Transverse colon (tissue), 4 donors: Measurements from ENCODE around the gene PLPPR4. TPM values are rescaled to one million over a fixed set of nuclear protein-coding genes. Genes with fewer than 3 reads are reported as not detected.

Source experiments
- DNase-seq: peaks from one replicate; pipeline ENCODE4 v3.0.0-alpha.2; 2019
- H3K27ac ChIP-seq, 4 donors: fragments of 200-600 bp; sonication (generic); 2 replicates each; pipeline ENCODE4 v1.5.1; 2016 to 2018; ENCODE audit warnings: inconsistent platforms in 4 of 4
- H3K27me3 ChIP-seq: fragments of 200-600 bp; sonication (generic); 2 replicates; pipeline ENCODE4 v1.5.1; 2017; ENCODE audit warnings: inconsistent platforms
- H3K36me3 ChIP-seq, 4 donors: fragments of 200-600 bp; sonication (generic); 2 replicates each; pipeline ENCODE4 v1.5.1; 2017 to 2019; ENCODE audit warnings: inconsistent platforms in 4 of 4
- H3K4me1 ChIP-seq, 4 donors: fragments of 200-600 bp; sonication (generic); 2 replicates each; pipeline ENCODE4 v1.5.1; 2017 to 2020; ENCODE audit warnings: inconsistent platforms in 4 of 4
- H3K4me3 ChIP-seq, 4 donors: fragments of 200-600 bp; sonication (generic); 1 replicate in 1 of 4; 2 replicates in 3 of 4; pipeline versions ENCODE4 v1.5.1 to v1.6.1; 2017 to 2019; ENCODE audit warnings: inconsistent platforms in 4 of 4
- H3K9me3 ChIP-seq, 2 donors: fragments of 200-600 bp; sonication (generic); 2 replicates each; pipeline ENCODE4 v1.5.1; 2017 to 2019; ENCODE audit warnings: inconsistent platforms in 2 of 2
- CTCF ChIP-seq, 5 experiments: fragments of 200-600 bp in 3 of 5; fragments of 450-650 bp in 2 of 5; sonication (generic) in 3 of 5; IDR thresholded peaks; 1 replicate in 2 of 5; 2 replicates in 3 of 5; pipeline ENCODE4 v1.5.1; 2016 to 2017; ENCODE audit warnings: antibody characterized with exemption in 5 of 5, inconsistent platforms in 3 of 5, mild to moderate bottlenecking in 2 of 5, moderate library complexity in 1 of 5
- EP300 ChIP-seq: sonication (generic); formaldehyde crosslinking; IDR thresholded peaks from one replicate; pipeline ENCODE4 v1.6.1; 2017; ENCODE audit warnings: antibody characterized with exemption, low read depth
- POLR2A ChIP-seq: fragments of 450-650 bp; IDR thresholded peaks from one replicate; pipeline ENCODE4 v1.6.1; 2016; ENCODE audit warnings: antibody characterized with exemption, mild to moderate bottlenecking, moderate library complexity
- POLR2AphosphoS5 ChIP-seq, 3 donors: sonication (generic); formaldehyde crosslinking; IDR thresholded peaks; one replicate each; pipeline ENCODE4 v1.6.1; 2016; ENCODE audit warnings: antibody characterized with exemption in 3 of 3
- whole genome bisulfite sequencing, 2 donors: methylation state at CpG; one replicate each; pipeline ENCODE4 v1.1.5; 2018; ENCODE audit warnings: low coverage in 1 of 2; 5-methylcytosine and 5-hydroxymethylcytosine counted together
- in situ Hi-C, 4 donors: fragments of 200-750 bp; cut with MboI; loops; one replicate each; pipeline versions ENCODE4 v1.15.0 to v1.15.1; 2017; ENCODE audit warnings: low sequenced_read_pairs in 3 of 4, low pct_ligation_motif_present in 1 of 4, low pct_unique_long_range_greater_than_20kb in 1 of 4
- intact Hi-C: fragments of 100-400 bp; cut with DNase I; formaldehyde crosslinking; loops from one replicate; pipeline ENCODE4 v1.15.1; 2023; ENCODE audit warnings: low total_unique reads
- total RNA-seq, 4 donors: library from RNA; depleted of rRNA; stranded (reverse); fragments of >200 nt; gene quantifications; one replicate each; pipeline ENCODE4 v1.1.0, GENCODE V29; 2016

Gene PLPPR4
- total RNA-seq, 4 donors from 2014 or later = 0.37 to 21.5 (median 0.68) TPM

DNA sequence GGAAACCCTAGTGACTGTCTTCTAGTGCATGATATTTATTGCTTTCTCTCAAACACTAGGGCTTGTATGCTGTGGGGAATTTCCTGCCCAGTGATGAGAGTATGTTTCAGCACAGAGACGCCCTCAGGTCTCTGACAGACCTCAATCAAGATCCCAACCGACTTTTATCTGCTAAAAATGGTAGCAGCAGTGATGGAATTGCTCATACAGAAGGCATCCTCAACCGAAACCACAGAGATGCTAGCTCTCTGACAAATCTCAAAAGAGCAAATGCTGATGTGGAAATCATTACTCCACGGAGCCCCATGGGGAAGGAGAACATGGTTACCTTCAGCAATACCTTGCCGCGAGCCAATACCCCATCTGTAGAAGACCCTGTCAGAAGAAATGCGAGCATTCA is 41.3 kb downstream of the PLPPR4 start:
- no peaks in the 10 kb centered on the region for H3K27me3 ChIP-seq
- in situ Hi-C loops (no loop called here), intact Hi-C loops (no loop called here)
- TF ChIP-seq EP300 (no peak), POLR2AphosphoS5 (IDR thresholded peaks at IDR 0.05) (no peak), CTCF (IDR thresholded peaks at IDR 0.05) (no peak)
- H3K4me3 ChIP-seq = no peak overlapping the region
- no peaks in the 10 kb centered on the region for H3K4me1 ChIP-seq
- WGBS, 2 donors = 76% methylated on average over 7 of the region's 7 CpGs; no CpG with 5 or more reads in 1 of the 2 donors
- DNase-seq = no peak
- H3K9me3 ChIP-seq = no peaks in the 10 kb centered on the region
- no peaks in the 10 kb centered on the region for H3K36me3 ChIP-seq
- no peak overlapping the region for H3K27ac ChIP-seq

GRCh38 chr1:99306056-99306455 is 41.8 kb downstream of the PLPPR4 start:
- 77% methylated on average over 7 of the region's 7 CpGs; no CpG with 5 or more reads in 1 of the 2 donors for WGBS, 2 donors
- no peaks in the 10 kb centered on the region for H3K4me1 ChIP-seq
- intact Hi-C loops = no loop called here
- TF ChIP-seq EP300 (no peak), CTCF (IDR thresholded peaks at IDR 0.05) (no peak), POLR2AphosphoS5 (IDR thresholded peaks at IDR 0.05) (no peak)
- no peaks in the 10 kb centered on the region for H3K36me3 ChIP-seq
- no peak for DNase-seq
- no peak overlapping the region for H3K4me3 ChIP-seq
- H3K27me3 ChIP-seq = no peaks in the 10 kb centered on the region
- in situ Hi-C loops = no loop called here
- H3K27ac ChIP-seq = no peak overlapping the region
- H3K9me3 ChIP-seq = no peaks in the 10 kb centered on the region

GRCh38 chr1:99306644-99307043 is 42.4 kb downstream of the PLPPR4 start:
- no peaks in the 10 kb centered on the region for H3K4me1 ChIP-seq
- DNase-seq = no peak
- no peaks in the 10 kb centered on the region for H3K9me3 ChIP-seq
- no peak overlapping the region for H3K27ac ChIP-seq
- H3K4me3 ChIP-seq = no peak overlapping the region
- intact Hi-C loops = no loop called here
- H3K36me3 ChIP-seq = no peaks in the 10 kb centered on the region
- WGBS, 2 donors = 83 to 91% methylated on average over 1 to 15 of the region's 15 CpGs
- in situ Hi-C loops = no loop called here
- no peaks in the 10 kb centered on the region for H3K27me3 ChIP-seq
- TF ChIP-seq POLR2A (no peak), POLR2AphosphoS5 (IDR thresholded peaks at IDR 0.05) (no peak), EP300 (no peak), CTCF (IDR thresholded peaks at IDR 0.05) (no peak)

DNA sequence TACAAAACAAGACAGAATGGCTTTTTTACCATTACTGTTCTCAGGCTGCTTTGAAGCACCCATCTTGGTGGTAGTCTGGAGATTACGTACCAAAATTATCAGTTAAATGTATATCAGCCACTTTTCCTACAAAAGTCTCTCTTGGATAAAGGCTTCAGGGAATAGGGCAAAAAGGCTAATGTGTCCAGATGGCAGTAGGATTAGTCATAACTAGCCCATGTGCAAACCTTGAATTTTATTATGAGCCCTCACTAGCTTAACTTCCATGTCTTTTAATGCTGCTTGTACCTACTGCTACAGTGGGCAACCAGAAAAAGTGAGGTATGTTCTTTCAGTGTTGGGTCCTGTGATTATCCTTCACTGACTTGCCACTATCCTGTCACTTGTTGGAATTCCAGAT is 51.0 kb downstream of the PLPPR4 start:
- 80 to 100% methylated on average over 1 of the region's 1 CpG for WGBS, 2 donors
- no peak for TF ChIP-seq EP300
- TF ChIP-seq POLR2AphosphoS5 (IDR thresholded peaks at IDR 0.05) = no peak
- TF ChIP-seq POLR2A = no peak
- no peak for TF ChIP-seq CTCF (IDR thresholded peaks at IDR 0.05)
- no peak for DNase-seq
- peaks cover 0 to 4% of the 10 kb centered on the region in 2 donors for H3K9me3 ChIP-seq
- intact Hi-C loops (no loop called here), in situ Hi-C loops (no loop called here)
- H3K4me1 ChIP-seq = no peaks in the 10 kb centered on the region
- no peaks in the 10 kb centered on the region for H3K27me3 ChIP-seq
- no peaks in the 10 kb centered on the region for H3K36me3 ChIP-seq
- H3K27ac ChIP-seq = no peak overlapping the region
- no peak overlapping the region for H3K4me3 ChIP-seq
